GM19328 (cell line): ENCODE measurements around the gene SLC5A12.
"Not testable (repeated sequence)": the region's sequence is repeated elsewhere in the genome, so short reads cannot be mapped to it uniquely, and the experiment has no call there.

Experiments used
- ATAC-seq: cut with Tn5 transposase; IDR thresholded peaks from one replicate; pipeline ENCODE4 v1.9.1; 2021; ENCODE audit warnings: mild to moderate bottlenecking, moderate library complexity; ENCODE audit not compliant: unreplicated experiment

SLC5A12 gene

GRCh38 chr11:26665036-26665435 lies 56.8 kb downstream of the SLC5A12 start:
- ATAC-seq = no peak

DNA sequence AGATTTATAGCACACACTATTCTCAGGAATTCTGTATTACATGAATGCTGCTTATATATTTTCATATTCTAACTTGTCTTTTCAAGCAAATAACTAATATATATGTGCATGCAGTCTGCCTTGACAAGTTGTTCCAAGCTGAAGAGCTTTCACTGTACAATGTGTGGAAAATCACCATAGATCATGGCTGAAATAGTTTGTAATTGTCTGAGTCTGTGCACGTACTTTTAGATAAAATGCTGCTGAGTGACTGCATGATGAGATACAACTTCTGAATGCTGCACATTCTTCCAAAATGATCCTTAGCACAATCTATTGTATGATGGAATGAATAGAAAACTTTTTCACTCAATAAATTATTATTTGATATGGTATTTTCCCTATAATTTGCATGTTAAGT lies 58.9 kb downstream of the SLC5A12 start:
- no peak for ATAC-seq

DNA sequence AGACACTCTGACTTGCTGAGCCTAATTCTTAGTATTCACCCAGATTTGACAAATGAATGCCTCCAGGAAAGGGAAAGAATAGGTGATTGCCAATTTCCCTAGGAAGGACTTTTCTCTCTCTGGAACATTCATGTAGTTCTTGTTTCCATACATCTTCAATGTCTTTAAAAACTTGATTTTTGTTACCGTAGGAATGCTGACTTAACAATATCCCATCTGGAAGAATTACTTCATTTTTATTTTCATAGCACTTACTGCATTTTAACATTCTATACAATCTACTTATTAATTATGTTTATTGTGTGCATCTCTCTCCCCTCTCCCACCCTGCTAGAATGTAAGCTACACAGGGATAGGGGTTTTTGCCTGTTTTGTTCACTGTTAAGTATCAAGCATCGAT lies 66.6 kb downstream of the SLC5A12 start:
- no peak for ATAC-seq

- no peak for ATAC-seq
These were observed 69.9 kb downstream of the SLC5A12 start for GRCh38 chr11:26651916-26652315.

DNA sequence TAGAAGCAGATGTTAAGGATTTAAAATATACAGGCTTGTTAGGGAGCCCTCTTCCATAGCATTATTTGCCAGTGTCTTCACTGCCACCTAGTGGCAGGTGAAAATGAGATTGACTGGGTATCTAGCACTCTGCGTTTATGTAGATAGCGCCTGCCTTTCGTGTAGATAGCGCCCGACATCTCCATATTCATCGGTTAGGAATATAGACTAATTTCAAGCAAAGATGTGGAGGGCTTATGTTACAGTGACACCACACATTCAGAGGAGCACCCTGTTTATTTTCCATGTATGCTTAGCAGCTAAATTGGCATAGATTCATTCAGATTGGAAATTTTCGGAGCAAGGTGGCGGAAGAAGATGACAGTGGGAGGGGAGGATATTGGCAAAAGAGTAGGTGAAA lies 72.0 kb downstream of the SLC5A12 start:
- peak; percentile 78 for ATAC-seq

DNA sequence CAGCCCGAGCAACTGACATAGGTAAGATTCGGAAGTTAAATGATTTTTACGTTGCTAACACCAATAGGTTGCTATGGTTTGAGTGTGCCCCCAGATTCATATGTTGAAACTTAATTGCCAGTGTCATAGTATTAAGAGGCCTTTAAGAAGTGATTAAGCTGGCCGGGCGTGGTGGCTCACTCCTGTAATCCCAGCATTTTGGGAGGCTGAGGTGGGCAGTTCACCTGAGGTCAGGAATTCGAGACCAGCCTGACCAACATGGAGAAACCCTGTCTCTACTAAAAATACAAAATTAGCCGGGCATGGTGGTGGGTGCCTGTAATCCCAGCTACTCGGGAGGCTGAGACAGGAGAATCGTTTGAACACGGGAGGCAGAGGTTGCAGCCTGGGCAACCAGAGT lies 78.5 kb downstream of the SLC5A12 start:
- not testable (repeated sequence) for ATAC-seq

DNA sequence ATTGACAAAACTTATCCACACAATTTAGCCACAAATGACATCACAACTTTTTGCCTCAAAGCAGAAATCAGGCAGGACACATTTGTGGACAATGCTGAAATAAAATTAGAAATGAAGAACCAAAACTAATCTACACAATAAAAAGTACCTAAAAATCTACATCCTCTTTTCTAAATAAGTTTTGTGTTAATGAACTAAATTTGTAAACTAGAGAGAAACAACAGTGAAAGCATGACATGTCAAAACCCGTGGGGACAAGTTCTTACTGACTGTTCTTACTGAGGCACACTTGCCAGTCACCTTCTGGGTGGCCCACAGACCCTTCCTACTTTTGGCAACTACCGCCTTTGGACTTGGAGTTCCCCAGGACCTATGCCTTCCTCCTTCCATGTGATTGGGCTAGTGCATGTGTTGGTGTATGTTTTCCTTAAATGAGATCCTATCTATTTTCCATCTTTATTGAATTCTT lies 89.1 kb downstream of the SLC5A12 start:
- peak; percentile 51 for ATAC-seq

GRCh38 chr11:26626346-26626745 lies 95.5 kb downstream of the SLC5A12 start:
- ATAC-seq = no peak

GRCh38 chr11:26623076-26623659 lies 98.7 kb downstream of the SLC5A12 start:
- no peak for ATAC-seq

GRCh38 chr11:26622181-26622580 lies 99.7 kb downstream of the SLC5A12 start:
- ATAC-seq = no peak

GRCh38 chr11:26621132-26621531 lies 100.7 kb downstream of the SLC5A12 start:
- ATAC-seq = no peak

DNA sequence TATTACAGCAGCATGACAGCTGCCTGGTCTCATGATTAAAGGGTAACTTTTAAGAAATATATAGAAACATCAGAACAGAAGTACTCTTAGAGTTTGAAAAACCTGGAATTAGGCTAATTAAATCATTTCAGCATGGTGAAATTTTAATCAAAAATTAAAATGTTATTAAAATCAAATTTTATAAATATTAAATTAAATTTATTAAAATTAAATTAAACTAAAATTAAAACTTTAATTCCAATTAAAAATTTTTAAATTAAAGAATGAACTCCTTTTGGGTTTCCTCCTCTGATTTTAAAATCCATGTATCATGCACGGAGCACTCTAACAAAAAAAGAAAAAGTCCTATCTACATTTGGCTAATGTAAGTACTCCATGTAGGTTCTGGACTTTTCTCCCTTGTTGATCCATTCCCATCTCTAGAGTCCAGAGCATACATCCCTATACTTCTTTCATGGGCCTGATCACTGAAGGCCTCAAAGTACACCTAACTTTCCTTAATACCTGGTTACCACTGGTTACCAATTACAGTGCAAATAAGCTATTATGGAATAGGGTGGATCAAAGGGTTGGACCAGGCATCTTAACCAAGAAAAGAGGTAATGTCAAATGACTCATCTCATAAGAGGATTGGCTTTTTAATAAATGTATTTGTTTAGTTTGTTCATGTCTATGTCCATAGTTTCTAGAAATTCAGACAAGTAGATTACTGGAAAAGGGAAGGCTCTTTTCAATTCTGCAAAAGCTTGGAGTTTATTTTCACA lies 101.4 kb downstream of the SLC5A12 start:
- no peak for ATAC-seq

DNA sequence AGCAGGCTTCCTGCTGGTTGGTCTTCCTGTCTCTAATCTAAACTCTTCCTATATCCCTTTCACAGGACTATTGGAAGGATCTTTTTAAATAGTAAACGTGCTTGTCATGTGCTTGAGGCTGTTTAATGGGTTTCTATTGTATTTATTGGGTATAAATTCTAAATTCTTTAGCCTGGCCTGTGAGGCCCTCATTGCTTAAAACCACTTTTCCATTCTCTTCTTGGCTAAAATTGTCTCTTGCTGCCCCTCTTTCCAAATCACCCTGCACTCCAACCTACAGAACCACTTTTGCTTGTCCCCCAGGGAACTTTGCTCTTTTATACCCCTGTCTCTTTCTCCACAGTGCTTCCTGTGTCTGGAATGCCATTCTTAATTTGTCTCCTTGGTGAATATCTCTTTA lies 103.4 kb downstream of the SLC5A12 start:
- ATAC-seq = no peak
